AG09319 (cell line): ENCODE measurements around the gene TTR.

Experiments
- DNase-seq: peaks from one replicate; pipeline ENCODE4 v3.0.0-alpha.2; 2010; ENCODE audit warnings: low read depth; ENCODE audit errors: extremely low read depth
- TF ChIP-seq, protein P1 (sequence below): IDR thresholded peaks from 2 replicates; pipeline ENCODE4 v1.5.1; 2011; ENCODE audit warnings: low read depth, mild to moderate bottlenecking, inconsistent platforms, low read length, moderate library complexity

TTR gene

DNA sequence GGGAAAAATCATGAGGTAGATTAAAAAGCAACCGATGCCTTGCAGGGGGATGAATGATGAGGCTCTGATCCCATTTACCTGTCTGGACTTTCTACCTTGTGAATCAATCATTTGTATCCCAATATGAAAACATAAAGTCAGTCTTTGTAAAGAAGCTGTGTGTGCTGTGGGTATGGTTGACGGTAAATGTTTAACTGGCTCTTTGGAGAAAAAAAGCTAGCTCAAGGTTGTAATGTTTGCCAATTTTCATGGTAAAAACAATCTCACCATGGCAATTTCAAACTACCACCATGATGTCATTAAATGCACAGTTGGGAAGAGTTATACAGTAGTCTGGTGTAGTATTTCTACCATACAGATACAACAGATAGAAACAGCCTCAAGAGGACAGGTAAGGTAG lies 14.6 kb downstream of the TTR start:
- TF ChIP-seq, protein P1, sequence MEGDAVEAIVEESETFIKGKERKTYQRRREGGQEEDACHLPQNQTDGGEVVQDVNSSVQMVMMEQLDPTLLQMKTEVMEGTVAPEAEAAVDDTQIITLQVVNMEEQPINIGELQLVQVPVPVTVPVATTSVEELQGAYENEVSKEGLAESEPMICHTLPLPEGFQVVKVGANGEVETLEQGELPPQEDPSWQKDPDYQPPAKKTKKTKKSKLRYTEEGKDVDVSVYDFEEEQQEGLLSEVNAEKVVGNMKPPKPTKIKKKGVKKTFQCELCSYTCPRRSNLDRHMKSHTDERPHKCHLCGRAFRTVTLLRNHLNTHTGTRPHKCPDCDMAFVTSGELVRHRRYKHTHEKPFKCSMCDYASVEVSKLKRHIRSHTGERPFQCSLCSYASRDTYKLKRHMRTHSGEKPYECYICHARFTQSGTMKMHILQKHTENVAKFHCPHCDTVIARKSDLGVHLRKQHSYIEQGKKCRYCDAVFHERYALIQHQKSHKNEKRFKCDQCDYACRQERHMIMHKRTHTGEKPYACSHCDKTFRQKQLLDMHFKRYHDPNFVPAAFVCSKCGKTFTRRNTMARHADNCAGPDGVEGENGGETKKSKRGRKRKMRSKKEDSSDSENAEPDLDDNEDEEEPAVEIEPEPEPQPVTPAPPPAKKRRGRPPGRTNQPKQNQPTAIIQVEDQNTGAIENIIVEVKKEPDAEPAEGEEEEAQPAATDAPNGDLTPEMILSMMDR, result no peak
- no peak for DNase-seq

DNA sequence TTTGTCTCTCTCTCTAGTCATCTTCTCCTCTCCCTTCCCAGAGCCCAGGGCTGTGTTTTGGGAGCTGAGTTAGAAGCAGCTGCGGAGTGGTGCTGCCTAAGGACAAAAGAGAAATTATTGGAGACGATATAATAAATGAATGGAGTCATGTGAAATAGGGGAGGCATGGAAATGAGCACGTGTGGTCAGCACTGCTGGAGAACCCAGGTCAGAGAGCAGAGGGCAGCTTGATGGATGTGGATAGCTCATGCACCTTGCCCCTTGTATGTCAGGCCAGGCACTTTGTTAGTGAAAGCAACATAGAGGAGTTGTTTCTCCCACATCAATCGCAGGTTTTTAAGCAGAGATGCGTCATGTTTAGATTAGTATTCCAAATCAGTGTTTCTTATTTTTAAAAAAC lies 15.7 kb downstream of the TTR start:
- TF ChIP-seq, protein P1, result no peak
- no peak for DNase-seq

DNA sequence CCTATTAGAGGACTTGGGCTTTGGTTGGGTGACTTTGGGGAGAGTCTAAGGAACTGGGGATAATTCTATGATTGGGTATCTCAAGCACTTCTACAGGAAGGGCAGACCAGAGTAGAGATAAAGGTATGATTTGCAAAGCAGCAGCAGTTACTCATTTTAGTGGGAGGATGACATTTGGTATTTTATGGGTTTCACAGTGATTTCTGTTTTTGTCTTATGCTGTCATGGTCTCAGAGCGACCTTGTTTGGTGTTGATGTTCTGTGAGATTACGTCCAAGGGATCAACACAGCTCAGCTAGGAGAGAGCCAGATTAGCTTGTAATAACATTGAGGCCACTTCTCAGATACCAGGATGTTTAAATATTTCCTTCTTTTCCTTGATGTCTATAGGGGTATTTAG lies 18.2 kb downstream of the TTR start:
- TF ChIP-seq, protein P1, result no peak
- DNase-seq, result no peak

DNA sequence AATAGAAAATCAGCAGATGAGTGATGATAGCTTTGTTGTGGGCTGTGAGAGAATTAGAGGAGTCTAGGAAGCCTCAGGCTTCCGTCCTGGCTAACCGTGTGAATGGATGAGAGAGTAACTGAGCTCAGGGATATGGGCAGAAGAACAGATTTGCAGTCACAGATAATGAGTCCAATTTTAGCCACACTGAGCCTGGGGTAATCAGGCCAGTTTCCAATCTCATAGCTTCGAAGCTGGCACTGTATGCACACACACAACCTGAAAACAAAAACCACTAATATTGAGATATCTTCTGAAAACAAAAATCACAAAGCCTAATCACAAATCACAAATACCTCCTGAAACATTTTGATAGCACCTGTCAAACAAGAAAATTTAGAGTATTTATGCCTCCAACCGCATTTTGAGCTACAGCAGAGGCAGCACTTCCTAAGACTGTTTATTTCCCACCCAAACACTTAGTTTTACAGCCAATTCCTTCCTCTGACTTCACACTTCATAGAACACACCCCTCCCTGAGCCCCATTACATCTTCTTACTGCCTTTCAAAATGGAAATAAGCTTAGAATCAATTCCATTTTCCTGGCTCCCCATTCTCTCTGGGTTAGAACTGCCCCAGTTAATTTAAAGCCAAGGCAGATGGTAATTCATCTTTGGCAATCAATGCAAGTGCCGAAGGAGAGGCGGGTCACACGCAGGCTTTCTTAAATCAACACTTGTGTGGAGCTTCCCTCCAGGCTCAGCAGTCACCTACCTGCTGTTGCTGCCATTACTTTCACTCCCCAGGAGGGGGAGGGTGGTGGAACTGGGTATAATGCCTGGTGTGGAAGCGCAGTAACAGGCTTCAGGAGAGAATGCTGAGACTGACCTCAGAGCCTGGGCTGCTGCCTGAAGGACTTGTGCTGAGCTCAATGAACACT lies 18.9 kb downstream of the TTR start:
- DNase-seq, result no peak
- TF ChIP-seq, protein P1, result no peak; the same call in 1 of the 2 replicates

DNA sequence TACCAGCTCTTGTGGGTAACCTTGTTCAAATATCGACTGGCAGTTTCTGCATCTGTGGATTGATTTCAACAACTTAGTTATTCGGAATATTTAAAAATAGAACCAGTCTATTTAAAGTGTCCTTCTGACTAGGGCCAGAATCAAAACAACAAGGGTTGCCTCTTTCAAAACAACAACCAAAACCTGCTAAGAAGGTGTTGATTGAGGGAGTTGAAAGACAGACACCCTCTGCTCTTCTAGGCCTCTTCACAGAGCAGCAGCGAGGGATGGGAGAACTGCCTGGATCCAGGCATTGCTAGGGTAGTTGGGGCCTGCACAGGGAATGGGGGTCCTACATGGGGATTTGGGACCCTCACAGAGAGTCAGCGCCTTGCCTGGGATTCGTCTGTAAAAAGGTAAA lies 19.8 kb downstream of the TTR start:
- DNase-seq, result no peak
- TF ChIP-seq, protein P1, result no peak

DNA sequence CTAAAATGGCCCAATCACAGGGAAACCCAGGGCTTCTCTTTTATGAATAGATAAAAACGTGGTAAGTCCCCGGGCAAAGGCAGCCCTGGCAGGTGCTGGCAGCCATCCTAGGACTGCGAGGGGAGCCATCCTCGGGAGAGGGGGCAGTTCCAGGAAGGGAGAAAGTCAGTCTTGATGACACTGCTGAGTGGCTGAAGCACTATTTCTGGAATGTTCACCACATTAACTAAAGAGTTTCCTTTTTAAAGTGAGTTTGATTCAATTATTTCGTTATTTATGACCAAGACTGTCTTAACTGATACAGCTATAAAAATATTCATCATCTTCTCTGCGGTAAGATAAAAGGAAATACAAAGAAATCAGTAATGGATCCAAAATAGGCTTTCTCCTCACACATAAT lies 20.4 kb downstream of the TTR start:
- DNase-seq, result no peak
- TF ChIP-seq, protein P1, result no peak

DNA sequence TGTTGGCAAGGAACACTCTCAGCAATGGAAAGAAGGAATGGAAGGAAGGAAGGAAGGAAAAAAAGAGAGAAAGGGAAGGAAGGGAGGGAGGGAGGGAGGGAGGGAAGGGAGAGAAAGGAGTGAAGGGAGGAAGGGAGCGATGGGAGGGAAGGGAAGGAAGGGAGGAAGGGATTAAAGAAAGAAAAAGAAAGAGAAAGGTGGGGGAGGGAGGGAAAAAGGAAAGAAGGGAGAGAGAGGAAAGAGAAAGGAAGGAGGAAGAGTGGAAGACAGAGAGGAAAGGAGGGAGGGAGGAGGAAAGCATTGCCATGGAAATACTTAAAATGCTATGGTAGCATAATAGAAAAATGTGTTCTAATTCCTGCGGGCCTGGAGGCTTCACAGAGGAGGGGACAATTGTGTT lies 22.4 kb downstream of the TTR start:
- TF ChIP-seq, protein P1, result no peak
- no peak for DNase-seq
